ENCODE data around the gene PNPLA2. TPM values are rescaled to one million over a fixed set of nuclear protein-coding genes. Genes with fewer than 3 reads are reported as not detected.

PNPLA2 gene
- total RNA-seq, 1 experiment from 2014 or later, result 66.5 TPM

- H3K4me3 Mint-ChIP-seq, result no peak overlapping the region
- peaks cover 39% of the 10 kb centered on the region for H3K4me1 Mint-ChIP-seq
- ChIA-PET POLR2A (interaction anchor here (1.0 kb wide), 1 partner anchor 16 kb away, joined by 3 read pairs; no protein-coding TSS in a partner anchor), CTCF (interaction anchor here (3.5 to 3.8 kb wide), 2 partner anchors 9 to 13 kb away, joined by 12 to 24 read pairs; no protein-coding TSS in a partner anchor)
- peaks cover 3% of the 10 kb centered on the region; the same call in 1 of the 2 replicates for H3K27me3 Mint-ChIP-seq (ENCODE audit: low read depth)
- TF ChIP-seq ZNF396 (CRISPR knock-in tag; IDR thresholded peaks at IDR 0.05; ENCODE audit: borderline replicate concordance) (no peak), CREB1 (CRISPR knock-in tag; IDR thresholded peaks at IDR 0.05) (no peak), USF2 (CRISPR knock-in tag; IDR thresholded peaks at IDR 0.05) (no peak), FOXJ3 (CRISPR knock-in tag; IDR thresholded peaks at IDR 0.05; ENCODE audit: borderline replicate concordance) (no peak), MXD4 (CRISPR knock-in tag; IDR thresholded peaks at IDR 0.05; ENCODE audit: borderline replicate concordance) (no peak), NFATC4 (CRISPR knock-in tag; IDR thresholded peaks at IDR 0.05) (no peak), CDX4 (CRISPR knock-in tag; IDR thresholded peaks at IDR 0.05; ENCODE audit: borderline replicate concordance) (no peak), TEAD1 (CRISPR knock-in tag; IDR thresholded peaks at IDR 0.05) (no peak), NR3C1 (CRISPR knock-in tag; conservative IDR thresholded peaks at IDR 0.05; ENCODE audit: low read depth) (no peak), IRF1 (CRISPR knock-in tag; IDR thresholded peaks at IDR 0.05) (no peak), AFF4 (CRISPR knock-in tag; IDR thresholded peaks at IDR 0.05; ENCODE audit: borderline replicate concordance) (no peak)
- no peaks in the 10 kb centered on the region for H3K36me3 Mint-ChIP-seq
- H3K27ac Mint-ChIP-seq, result no peak overlapping the region
- no peak for ATAC-seq
- H3K9me3 Mint-ChIP-seq, result no peaks in the 10 kb centered on the region
- no peak for DNase-seq (ENCODE audit: low spot score)
These were observed 42.4 kb downstream of the PNPLA2 start for GRCh38 chr11:861105-861479.

- CTCF ChIA-PET, result interaction anchor here (1.2 to 3.8 kb wide), 3 partner anchors 10 to 28 kb away, joined by 3 to 24 read pairs (median 12); no protein-coding TSS in a partner anchor
- no peaks in the 10 kb centered on the region for H3K9me3 Mint-ChIP-seq
- ATAC-seq, result peak; percentile 43
- peak; percentile 25; the same call in 1 of the 2 replicates for TF ChIP-seq USF1 (CRISPR knock-in tag; IDR thresholded peaks at IDR 0.05)
- TF ChIP-seq ELF4 (CRISPR knock-in tag; IDR thresholded peaks at IDR 0.05; ENCODE audit: low read depth), result no peak
- no peak for TF ChIP-seq GABPB1 (CRISPR knock-in tag; IDR thresholded peaks at IDR 0.05)
- no peak for TF ChIP-seq IRF1 (CRISPR knock-in tag; IDR thresholded peaks at IDR 0.05)
- no peak for TF ChIP-seq E2F1 (CRISPR knock-in tag; IDR thresholded peaks at IDR 0.05)
- TF ChIP-seq PRDM15 (CRISPR knock-in tag; IDR thresholded peaks at IDR 0.05), result peak; percentile 98
- TF ChIP-seq ZNF232 (CRISPR knock-in tag; IDR thresholded peaks at IDR 0.05), result no peak
- no peak for TF ChIP-seq TP53 (CRISPR knock-in tag; IDR thresholded peaks at IDR 0.05)
- no peak for TF ChIP-seq RORB (CRISPR knock-in tag; IDR thresholded peaks at IDR 0.05)
- TF ChIP-seq FOXK1 (CRISPR knock-in tag; IDR thresholded peaks at IDR 0.05), result no peak
- no peak overlapping the region for H3K27ac Mint-ChIP-seq
- DNase-seq (ENCODE audit: low spot score), result peak; percentile 57
- H3K36me3 Mint-ChIP-seq, result no peaks in the 10 kb centered on the region
- H3K27me3 Mint-ChIP-seq (ENCODE audit: low read depth), result peaks cover 3% of the 10 kb centered on the region; the same call in 1 of the 2 replicates
- H3K4me1 Mint-ChIP-seq, result peaks cover 30% of the 10 kb centered on the region
- no peak overlapping the region for H3K4me3 Mint-ChIP-seq
- POLR2A ChIA-PET, result interaction anchor here (0.8 to 2.1 kb wide), 2 partner anchors 11 to 37 kb away, joined by 3 to 8 read pairs; no protein-coding TSS in a partner anchor
These were observed 43.5 kb downstream of the PNPLA2 start for GRCh38 chr11:862081-862661.
